Measurements from ENCODE around the gene TYW3. TPM values are rescaled to one million over a fixed set of nuclear protein-coding genes. Genes with fewer than 3 reads are reported as not detected.

The TYW3 gene
- total and polyA plus RNA-seq, 2 of the 4 experiments (the other 2 are of a cell fraction), result 9.3 to 16.5 TPM

GRCh38 chr1:74780594-74780993 lies 47.6 kb downstream of the TYW3 start:
- Histone ChIP-seq H3K36me3 (ENCODE audit: control insufficient read depth, insufficient read depth, low read length) (no peaks in the 10 kb centered on the region), H3K18ac (ENCODE audit: low read depth, low read length) (no peak overlapping the region), H3K56ac (ENCODE audit: extremely low read depth, insufficient read depth, low read length) (no peak overlapping the region), H2AK9ac (replicated peaks; ENCODE audit: low read depth, low read length, poor library complexity) (no peak overlapping the region), H4K8ac (ENCODE audit: low read depth in 2 of 2, low read length in 2 of 2) (no peak overlapping the region), H3K4ac (ENCODE audit: low read depth, low read length) (no peak overlapping the region), H2AK5ac (ENCODE audit: low read depth, low read length) (no peak overlapping the region), H4K91ac (ENCODE audit: insufficient read depth, low read depth, low read length) (no peak overlapping the region), H3K27me3 (ENCODE audit: control insufficient read depth, insufficient read depth, low read length) (no peaks in the 10 kb centered on the region; the same call in 1 of the 2 replicates), H3K9ac (ENCODE audit: low read depth, low read length) (no peak overlapping the region), H4K20me1 (ENCODE audit: insufficient read depth, low read length) (no peaks in the 10 kb centered on the region), H2BK20ac (ENCODE audit: low read depth, low read length) (no peak overlapping the region), H2BK15ac (ENCODE audit: low read depth, low read length) (no peak overlapping the region), H3K23ac (ENCODE audit: low read depth, low read length) (no peak overlapping the region), H3K14ac (replicated peaks; ENCODE audit: low read depth, low read length) (no peak overlapping the region), H3K4me2 (ENCODE audit: low read depth, low read length) (no peak overlapping the region), H3K79me1 (ENCODE audit: low read depth in 1 of 2, low read length in 2 of 2) (no peaks in the 10 kb centered on the region), H2BK5ac (ENCODE audit: low read depth, low read length, poor library complexity, severe bottlenecking) (no peak overlapping the region), H3K4me3 (ENCODE audit: insufficient read depth, low read depth, low read length) (no peak overlapping the region), H3K27ac (ENCODE audit: insufficient read depth, low read length) (no peak overlapping the region), H2AFZ (replicated peaks; ENCODE audit: low read length, poor library complexity) (no peak overlapping the region), H3K9me3 (ENCODE audit: control insufficient read depth, insufficient read depth, low read length) (no peaks in the 10 kb centered on the region), H3K9me1 (ENCODE audit: insufficient read depth, low read length) (no peaks in the 10 kb centered on the region), H2BK120ac (ENCODE audit: low read depth, low read length) (no peak overlapping the region), H4K5ac (ENCODE audit: low read depth, low read length) (no peak overlapping the region), H3K4me1 (ENCODE audit: control insufficient read depth, insufficient read depth, low read length) (no peaks in the 10 kb centered on the region)
- no peak for TF ChIP-seq ELK1 (IDR thresholded peaks at IDR 0.05; ENCODE audit: borderline replicate concordance, low read depth, low read length)
- TF ChIP-seq POLR2A (IDR thresholded peaks at IDR 0.05; ENCODE audit: low read depth, low read length), result no peak
- TF ChIP-seq BHLHE40 (IDR thresholded peaks at IDR 0.05; ENCODE audit: low read depth, low read length), result no peak
- no peak for TF ChIP-seq FOS (IDR thresholded peaks at IDR 0.05; ENCODE audit: low read depth, low read length)
- no peak for TF ChIP-seq MXI1 (IDR thresholded peaks at IDR 0.05; ENCODE audit: borderline replicate concordance, low read depth, low read length)
- no peak for TF ChIP-seq NFE2L2 (IDR thresholded peaks at IDR 0.05; ENCODE audit: low read depth, low read length)
- TF ChIP-seq CHD1 (IDR thresholded peaks at IDR 0.05; ENCODE audit: low read depth, low read length), result no peak
- TF ChIP-seq RCOR1 (IDR thresholded peaks at IDR 0.05; ENCODE audit: insufficient replicate concordance, low read length), result no peak
- TF ChIP-seq CEBPB (IDR thresholded peaks at IDR 0.05; ENCODE audit: low read depth, low read length), result no peak
- TF ChIP-seq SMC3 (IDR thresholded peaks at IDR 0.05; ENCODE audit: low read depth, low read length), result no peak
- no peak for TF ChIP-seq RAD21 (IDR thresholded peaks at IDR 0.05; ENCODE audit: low read length)
- TF ChIP-seq CTCF (conservative IDR thresholded peaks at IDR 0.05; ENCODE audit: low read depth, low read length), result no peak
- TF ChIP-seq MAFK (IDR thresholded peaks at IDR 0.05; ENCODE audit: low read depth, low read length), result no peak
- no peak for TF ChIP-seq RFX5 (IDR thresholded peaks at IDR 0.05; ENCODE audit: low read depth, low read length)
- no peak for TF ChIP-seq MAZ (IDR thresholded peaks at IDR 0.05; ENCODE audit: borderline replicate concordance, low read depth, low read length)
- TF ChIP-seq USF2 (IDR thresholded peaks at IDR 0.05; ENCODE audit: low read depth, low read length), result no peak
- in situ Hi-C loops (cut with MboI; ENCODE audit: low sequenced_read_pairs) (no loop called here), intact Hi-C loops (cut with micrococcal nuclease) (no loop called here), dilution Hi-C loops (cut with HindIII; ENCODE audit: low sequenced_read_pairs, unreplicated experiment) (no loop called here)
- no CpG with 5 or more reads among the region's 2 CpGs for WGBS, 2 experiments (ENCODE audit: extremely low coverage in 2 of 2, insufficient read length in 1 of 2)
- CTCF ChIA-PET, result interaction anchor here (1.0 kb wide), 1 partner anchor 8 kb away, joined by 3 read pairs; no protein-coding TSS in a partner anchor
- BruUV-seq (replicated peaks), result no TSS peak
- POLR2A ChIA-PET (ENCODE audit: unreplicated experiment), result no interaction called here
- ATAC-seq (ENCODE audit: low read depth) (no peak), DNase-seq (no peak)

Data from IMR-90 (cell line).